HG03442 (cell line): ENCODE measurements around the gene SYT3.
"Not testable (repeated sequence)": the region's sequence is repeated elsewhere in the genome, so short reads cannot be mapped to it uniquely, and the experiment has no call there.

Experiments
- ATAC-seq: cut with Tn5 transposase; IDR thresholded peaks from one replicate; pipeline ENCODE4 v1.9.1; 2021; ENCODE audit warnings: mild to moderate bottlenecking, moderate library complexity; ENCODE audit not compliant: unreplicated experiment

Gene SYT3

DNA sequence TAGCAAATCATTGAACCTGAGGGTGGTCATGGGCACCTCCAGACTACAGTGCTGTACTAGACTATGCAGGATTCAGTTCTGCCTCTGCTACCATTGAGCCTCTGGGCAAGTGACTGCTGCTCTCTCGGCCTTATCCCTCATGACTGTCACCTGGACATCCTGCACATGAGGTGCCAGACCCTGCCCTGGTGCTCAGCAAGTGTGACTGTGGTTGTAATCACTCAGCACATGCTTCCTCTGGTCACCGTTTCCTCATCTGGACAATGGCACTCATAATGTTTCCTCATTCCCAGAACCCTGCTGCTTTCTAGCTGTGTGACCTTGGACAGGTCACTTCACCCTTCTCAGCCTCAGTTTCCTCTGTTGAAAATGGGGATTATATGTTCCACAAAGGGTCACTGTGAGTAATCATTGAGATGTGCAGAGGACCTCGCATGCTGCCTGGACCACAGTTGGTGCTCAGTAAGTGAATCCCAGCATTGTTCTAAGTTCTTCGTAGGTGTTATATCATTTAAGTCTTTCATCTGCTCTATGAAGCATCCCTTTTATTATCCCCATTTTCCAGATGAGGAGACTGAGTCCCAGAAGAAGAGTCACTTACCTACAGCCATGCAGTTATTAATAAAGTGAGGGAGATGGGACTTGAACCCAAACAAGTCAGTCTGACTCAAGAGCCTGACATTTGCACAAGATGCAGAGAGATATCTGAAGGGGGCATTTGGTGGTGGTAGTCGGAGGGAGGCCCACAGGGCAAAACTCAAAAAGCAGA, 3.2 kb downstream of the SYT3 start:
- no peak for ATAC-seq

DNA sequence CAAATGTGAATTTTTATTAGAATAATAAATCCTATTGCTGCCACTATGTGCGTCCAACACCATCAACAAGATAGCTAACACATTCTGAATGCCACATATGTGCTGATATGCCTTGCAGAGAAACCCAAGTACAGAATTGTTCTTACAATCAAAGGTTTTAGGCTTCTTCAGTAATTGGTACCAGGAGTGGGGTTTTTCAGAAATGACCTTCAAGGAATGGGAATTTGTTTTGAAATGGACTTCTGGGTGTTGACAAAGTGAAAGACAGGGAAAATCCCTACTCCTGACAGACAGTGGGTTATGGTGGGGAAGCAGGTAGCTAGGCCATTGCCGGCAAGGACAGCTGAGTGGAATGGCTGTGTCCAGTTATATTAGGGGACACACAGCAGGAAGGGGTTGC, 5.7 kb downstream of the SYT3 start:
- no peak for ATAC-seq

DNA sequence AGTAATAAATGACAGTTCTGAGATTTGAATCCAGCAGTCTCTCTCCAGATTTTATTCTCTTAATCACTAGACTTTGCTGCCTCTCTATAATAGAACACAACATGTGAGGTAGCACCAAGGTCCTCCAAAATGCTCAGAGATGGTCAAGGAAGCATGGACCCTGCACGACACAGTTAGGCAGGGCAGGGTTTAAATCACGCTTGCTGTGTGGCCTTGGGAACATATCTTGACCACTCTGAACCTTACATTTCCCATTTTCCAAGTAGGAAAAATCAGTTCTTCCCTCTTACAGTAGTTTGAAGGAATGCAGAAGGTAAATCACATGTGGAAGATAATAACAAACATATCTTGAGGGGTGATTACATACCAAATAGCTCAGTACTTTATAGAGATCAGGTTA, 6.3 kb downstream of the SYT3 start:
- no peak for ATAC-seq

DNA sequence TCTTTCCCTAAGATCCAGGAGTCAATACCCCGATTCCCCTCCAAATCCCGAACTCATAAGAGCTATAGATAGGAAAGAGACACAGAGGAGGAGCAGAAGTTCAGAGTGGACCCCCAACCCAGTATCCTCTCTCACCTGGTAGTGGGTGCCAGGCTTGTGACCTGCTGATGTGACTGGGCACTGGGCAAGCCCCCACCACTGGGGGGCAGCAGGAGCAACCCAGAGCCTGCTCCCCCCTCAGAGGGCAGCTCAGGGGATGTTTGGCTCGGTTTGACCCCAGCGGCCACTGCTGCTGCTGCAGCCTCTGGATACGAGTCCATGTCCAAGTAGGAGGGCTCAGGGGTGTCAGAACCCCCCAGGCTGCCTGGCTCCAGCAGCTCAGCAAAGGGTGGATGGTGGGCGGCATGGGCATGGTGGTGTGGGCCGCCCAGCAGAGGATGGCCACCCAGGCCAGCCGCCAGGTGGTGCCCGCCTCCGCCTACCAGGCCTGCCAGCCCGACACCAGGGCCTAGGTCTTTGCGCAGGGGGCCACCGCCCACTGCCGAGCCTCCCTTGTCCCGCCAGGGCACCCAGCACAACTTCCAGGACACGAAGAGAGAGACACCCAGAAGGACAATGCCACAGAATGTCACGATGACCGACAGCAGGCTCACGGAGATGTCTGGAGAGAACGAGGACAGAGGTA, 7.4 kb downstream of the SYT3 start:
- no peak for ATAC-seq

DNA sequence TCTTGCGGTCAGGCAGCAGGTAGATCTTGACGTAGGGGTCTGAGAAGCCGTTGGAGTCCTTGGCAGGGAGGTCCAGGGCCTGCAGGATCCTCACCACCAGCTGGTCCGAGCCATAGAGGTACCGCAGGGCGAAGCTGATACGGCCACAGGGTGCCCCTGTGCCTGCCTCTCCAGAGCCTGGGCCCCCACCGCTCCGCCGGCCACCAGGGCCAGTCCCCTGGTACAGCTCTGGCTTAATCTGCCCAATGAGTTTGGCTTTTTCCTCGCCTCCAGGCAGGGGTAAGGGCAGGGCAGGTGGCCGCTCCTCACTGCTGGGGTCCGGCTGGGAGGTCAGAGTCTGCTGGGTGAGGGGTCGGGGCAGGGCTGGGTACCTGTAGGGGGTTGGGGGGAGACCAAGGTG, 9.9 kb downstream of the SYT3 start:
- no peak for ATAC-seq

DNA sequence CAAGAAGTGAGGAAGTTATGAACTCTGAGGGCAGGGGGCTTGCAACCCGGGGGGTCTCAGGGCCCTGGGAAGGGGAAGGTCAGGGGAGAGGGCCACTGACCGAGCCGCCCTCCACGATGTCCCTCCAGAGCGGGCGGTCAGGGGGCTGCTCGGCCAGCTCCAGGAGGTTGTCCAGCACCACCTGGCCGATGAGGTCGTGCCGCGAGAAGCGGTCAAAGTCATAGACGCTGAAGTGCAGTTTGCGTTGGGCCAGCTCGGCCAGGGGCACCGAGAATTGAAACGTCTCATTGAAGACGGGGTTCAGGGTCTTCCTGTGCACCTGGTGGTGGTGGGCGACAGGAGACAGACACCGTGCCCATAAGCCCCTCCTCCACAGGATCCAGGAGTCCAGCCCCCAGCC, 10.5 kb downstream of the SYT3 start:
- no peak for ATAC-seq

DNA sequence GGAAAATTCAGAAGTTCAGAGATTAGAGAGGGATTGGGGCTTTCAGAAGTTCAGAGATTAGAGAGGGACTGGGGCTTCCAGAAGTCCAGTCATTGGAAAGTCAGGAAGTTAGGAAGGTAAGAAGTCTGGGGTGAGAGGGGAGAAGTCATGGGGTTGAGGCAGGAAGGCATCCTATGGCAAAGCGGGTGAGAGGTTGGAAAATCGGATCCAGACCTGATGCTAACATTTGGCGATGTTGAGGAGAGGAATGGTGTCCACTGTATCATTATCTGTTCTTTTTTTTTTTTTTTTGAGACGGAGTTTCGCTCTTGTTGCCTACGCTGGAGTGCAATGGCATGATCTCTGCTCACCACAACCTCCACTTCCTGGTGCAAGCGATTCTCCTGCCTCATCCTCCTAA, 11.1 kb downstream of the SYT3 start:
- no peak for ATAC-seq

DNA sequence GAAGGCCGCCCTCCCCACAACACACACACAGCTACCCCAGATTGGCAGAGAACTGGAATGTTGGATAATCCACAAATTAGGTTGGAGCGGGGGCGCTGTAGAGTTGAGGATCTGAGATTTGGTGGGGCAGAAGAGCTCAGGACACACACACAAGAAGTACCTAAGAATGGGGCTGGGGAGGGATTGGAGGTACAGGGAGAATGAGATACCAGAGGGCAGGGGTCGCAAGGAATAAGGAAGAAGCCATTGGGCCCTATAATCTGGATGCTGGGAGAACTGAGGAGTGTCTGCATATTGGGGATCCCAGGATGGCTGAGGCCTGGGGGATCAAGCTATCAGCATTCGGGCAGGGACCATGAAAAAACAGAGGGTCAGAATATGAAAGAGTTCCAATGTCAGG, 11.5 kb downstream of the SYT3 start:
- no peak for ATAC-seq

DNA sequence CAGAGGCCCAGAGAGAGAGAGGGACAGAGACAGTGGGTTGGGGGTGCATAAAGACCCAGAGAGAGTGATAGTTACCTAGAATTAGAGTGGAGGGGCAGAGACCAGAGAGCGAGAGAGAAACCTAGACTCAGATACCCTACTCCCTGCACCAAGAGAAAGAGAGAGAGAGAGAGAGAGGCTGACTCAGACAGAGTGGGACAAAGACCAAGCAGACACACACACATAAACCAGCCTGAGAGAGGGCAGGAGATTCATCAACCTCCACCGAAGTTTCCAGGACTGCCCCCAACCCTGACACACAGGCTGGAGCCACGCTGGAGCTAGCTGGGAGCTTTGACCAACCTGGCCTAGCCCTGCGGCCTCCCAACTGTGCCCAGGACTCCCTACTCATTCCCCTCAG, 12.9 kb downstream of the SYT3 start:
- no peak for ATAC-seq

DNA sequence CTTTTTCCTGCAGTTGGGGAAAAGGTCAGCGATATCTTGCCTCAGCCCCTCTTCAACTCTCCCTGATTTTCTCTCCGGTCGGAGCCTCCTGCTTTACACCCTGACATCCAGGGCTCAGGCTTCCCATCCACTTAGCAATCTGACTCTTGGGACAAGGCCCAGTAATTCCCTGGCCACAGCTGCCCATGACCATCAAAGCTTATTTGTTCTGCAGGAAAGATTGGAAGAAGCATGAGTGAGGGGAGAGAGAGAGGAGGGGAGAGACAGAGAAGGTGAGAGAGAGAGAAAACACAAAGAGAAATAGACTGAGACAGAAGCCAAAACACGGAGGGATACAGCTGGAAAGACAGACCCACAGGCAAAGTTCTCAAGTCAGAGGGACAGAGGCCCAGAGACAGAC, 13.7 kb downstream of the SYT3 start:
- no peak for ATAC-seq

DNA sequence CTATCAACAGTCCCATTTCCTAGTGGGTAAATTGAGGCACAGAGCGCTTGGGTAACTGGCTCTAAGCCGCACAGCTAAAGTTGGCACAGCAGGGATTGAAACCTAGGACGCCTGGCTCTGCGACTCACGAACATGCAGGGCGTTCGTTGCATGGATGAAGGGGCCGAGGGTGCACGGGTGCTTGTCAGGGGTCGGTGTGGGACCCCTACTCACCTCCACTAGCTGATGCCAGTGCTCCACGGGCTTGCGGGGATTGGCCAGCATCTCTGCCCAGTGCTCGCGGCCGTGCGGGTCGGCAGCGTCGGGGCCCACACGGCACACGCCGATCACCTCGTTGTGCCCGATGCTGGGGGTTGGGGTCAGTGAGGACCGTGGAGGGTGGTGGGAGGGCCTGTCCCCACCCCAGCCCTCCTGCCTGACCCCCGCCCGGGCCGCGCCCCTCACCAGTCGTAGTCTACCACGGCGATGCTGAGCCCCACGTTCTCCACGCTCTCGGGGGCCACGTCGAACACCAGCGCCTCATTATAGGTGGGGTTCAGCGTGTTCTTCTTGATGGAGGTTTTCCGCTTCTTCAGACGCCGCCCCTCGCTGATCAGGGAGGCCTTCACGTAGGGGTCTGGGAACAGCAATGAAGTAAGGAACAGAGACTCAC, 14.6 kb downstream of the SYT3 start:
- ATAC-seq = no peak

DNA sequence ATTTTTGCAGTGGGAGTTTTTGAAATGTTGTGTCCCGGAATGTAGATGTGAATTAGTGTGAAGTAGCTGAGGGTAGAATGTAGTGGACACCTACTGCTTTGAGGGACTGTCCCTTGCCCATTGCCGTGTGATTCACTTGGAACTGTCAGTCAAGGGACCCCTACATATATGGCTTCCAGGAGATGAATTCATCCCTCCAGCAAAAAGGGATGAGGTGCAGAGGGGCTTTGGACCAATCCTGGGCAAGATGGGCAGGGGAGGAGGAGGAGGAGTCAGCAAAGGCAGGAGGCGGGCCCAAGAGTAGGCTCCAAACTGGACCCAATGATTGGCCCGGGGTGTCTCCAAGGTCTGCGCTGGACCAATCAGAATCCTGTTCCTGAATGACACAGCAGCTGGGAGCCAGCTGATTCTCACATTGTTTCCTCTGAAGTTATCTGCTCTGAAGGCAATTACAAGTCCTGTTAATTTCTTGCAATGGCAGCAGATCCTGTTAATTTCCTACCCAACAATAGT, 19.2 kb downstream of the SYT3 start:
- ATAC-seq = not testable (repeated sequence)

DNA sequence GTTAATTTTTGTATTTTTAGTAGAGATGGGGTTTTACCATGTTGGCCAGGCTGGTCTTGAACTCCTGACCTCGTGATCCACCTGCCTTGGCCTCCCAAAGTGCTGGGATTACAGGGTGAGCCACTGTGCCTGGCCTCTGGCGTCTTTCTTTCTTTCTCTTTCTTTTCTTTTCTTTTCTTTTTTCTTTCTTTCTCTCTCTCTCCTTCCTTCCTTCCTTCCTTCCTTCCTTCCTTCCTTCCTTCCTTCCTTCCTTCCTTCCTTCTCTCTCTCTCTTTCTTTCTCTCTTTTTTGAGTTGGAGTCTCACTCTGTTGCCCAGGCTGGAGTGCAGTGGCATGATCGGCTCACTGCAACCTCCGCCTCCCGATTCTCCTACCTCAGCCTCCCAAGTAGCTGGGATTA, 20.5 kb downstream of the SYT3 start:
- ATAC-seq = not testable (repeated sequence)

DNA sequence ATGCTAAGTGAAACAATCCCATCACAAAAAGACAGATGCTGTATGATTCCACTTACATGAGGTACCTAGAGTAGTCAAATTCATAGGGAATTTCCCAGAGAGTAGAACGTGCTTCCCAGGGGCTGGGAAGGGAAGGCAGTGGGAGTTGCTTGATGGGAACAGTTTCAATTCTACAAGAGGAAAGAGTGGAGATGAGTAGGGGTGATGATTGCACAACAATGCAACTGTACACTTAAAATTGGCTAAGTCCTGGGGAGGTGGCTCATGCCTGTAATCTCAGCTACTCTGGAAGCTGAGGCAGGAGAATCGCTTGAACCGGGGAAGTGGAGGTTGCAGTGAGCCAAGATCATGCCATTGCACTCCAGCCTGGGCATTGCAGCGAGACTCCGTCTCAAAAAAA, 21.3 kb downstream of the SYT3 start:
- not testable (repeated sequence) for ATAC-seq

DNA sequence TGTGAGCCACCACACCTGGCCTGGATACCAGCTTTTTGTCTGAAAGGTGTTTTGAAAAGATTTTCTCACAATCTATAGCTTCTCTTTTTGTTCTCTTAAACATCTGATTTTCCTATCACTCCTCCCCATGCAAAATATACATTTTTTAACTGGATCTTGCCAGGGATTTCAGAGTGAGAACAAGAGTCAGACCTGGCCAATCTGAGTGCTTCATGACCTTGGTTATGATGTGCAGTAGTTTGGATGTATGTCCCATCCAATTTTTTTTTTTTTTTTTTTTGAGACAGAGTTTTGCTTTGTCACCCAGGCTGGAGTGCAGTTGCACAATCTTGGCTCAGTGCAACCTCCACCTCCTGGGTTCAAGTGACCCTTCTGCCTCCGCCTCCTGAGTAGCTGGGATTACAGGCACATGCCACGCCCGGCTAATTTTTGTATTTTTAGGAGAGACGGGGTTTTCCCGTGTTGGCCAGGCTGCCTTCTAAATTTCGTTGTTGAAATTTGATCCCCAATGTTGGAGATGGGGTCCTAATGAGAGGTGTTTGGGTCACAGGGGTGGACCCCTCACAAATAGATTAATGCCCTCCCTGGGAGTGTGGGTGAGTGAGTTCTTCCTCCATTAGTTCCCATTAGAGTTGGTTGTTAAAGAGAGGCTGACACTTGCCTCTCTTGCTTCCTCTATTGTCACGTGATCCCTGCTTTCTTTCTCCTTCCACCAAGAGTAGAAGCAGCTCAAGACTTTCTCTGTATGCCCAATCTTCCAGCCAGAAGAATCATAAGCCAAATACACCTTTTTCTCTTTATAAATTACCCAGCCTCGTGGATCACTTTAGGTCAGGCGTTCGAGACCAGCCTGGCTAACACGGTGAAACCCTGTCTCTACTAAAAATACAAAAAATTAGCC, 26.9 kb downstream of the SYT3 start:
- not testable (repeated sequence) for ATAC-seq

DNA sequence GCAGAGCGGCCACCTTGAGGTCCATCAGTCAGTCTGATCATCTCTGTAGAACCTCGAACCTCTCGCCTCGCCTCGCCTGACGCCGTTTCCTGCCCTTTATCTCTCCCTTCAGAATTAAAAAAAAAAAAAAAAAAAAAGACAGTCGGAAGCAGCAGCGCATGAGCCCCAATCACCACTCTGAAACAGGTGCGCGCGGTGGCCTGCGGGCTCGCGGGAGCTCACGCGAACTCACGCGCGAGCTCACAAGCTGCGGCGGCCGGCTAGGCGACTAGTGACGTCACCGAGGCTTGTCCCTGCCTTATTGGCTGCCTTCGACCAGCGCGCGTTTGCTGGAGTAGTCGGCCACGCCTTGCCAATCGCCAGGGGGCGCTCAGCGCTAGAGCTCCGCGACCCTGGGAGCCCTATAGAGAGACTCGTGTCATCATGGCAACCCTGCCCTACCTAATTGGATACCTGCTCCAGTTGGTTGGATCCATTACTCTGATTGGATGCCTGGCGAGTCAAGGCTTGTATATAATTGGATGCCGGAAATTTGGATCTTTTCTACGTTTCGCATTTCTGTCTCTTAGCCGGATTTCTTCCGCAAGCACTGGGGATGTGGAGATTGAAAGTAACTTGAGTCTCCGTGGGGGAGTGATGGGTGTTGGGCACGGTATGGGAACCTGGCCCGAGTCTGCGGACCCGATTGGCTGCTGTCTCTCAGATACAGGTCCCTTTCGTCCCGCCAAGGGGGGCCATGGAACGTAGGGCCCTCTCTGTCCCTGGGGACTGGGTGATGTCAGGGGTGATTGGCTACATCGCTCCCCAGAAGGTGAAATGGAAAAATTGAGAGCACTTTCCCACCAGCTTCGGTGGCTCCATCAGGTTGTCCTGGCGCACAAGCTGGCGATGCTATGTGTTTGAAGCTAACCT, 31.6 kb downstream of the SYT3 start:
- ATAC-seq = no peak

DNA sequence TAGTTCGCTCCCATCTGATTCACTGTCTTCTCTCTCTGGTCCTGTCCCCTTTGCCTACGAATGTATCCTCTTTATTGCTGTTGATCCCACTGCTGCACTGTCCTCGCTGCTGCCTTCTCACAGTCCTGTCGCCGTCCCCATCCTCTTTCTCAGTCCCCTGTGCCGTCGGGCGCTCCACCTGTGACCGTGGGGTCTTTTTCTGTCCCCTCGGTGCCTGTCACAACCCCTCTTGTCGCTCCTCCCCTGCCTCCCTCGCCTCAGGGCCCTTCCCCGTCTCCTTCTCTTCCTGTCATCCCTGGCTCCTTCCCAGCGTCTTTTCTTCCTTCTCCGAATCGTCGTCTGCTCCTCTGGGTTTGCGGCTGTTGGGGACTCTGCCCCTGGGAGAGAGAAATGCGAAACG, 32.3 kb downstream of the SYT3 start:
- no peak for ATAC-seq

DNA sequence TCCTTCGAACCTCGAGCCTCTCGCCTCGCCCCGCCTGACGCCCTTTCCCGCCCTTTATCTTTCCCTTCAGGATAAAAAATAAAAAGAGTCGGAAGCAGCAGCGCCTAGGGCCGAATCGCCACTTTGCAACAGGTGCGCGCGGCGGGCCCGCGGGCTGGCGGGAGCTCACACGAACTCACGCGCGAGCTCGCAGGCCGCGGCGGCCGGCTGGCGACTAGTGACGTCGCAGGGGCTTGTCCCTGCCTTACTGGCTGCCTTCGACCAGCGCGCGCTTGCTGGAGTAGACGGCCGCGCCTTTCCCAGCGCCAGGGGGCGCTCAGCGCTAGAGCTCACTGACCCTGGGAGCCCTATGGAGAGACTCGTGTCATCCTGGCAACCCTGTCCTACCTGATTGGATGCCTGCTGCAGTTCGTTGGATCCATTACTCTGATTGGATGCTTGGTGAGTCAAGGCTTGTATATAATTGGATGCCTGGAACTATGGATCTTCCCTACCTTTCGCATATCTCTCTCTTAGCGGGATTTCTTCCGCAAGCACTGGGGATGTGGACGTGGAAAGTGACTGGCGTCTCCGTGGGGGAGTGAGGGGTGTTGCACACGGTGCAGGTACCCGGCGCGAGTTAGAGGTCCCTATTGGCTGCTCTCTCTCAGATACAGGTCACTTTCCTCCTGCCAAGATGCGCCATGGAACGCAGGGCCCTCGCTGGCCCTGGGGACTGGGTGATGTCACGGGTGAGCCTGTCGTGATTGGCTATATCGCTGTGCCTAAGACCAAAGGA, 33.4 kb downstream of the SYT3 start:
- ATAC-seq = not testable (repeated sequence)
